Fibroblast of pulmonary artery (primary cell): ENCODE data around the gene FARP2.

Experiments
- DNase-seq: peaks from one replicate; pipeline ENCODE4 v3.0.0-alpha.2; 2010; ENCODE audit warnings: low read depth
- H3K4me3 ChIP-seq: replicated peaks from 2 replicates; pipeline ENCODE4 v1.5.1; 2011; ENCODE audit warnings: low read depth, mild to moderate bottlenecking, control low read depth, low read length, moderate library complexity
- CTCF ChIP-seq: IDR thresholded peaks from 2 replicates; pipeline ENCODE4 v1.5.1; 2011; ENCODE audit warnings: mild to moderate bottlenecking, control low read depth, low read length, inconsistent platforms; ENCODE audit errors: missing control alignments

Gene FARP2

GRCh38 chr2:241496904-241497877 lies 141.1 kb downstream of the FARP2 start:
- no peak overlapping the region for H3K4me3 ChIP-seq
- DNase-seq: no peak
- TF ChIP-seq CTCF: no peak

- no peak for TF ChIP-seq CTCF
Measured at GRCh38 chr2:241498115-241499070, 142.3 kb downstream of the FARP2 start.

GRCh38 chr2:241499146-241499965 lies 143.3 kb downstream of the FARP2 start:
- no peak for TF ChIP-seq CTCF
- DNase-seq: no peak
- no peak overlapping the region for H3K4me3 ChIP-seq

More at GRCh38 chr2:241498115-241499070, 142.3 kb downstream of the FARP2 start:
- no peak overlapping the region for H3K4me3 ChIP-seq
- DNase-seq: no peak

- no peak for TF ChIP-seq CTCF
- H3K4me3 ChIP-seq: no peak overlapping the region
- DNase-seq: no peak
Measured at GRCh38 chr2:241500016-241500415, 143.9 kb downstream of the FARP2 start.

GRCh38 chr2:241500431-241500975 lies 144.4 kb downstream of the FARP2 start:
- TF ChIP-seq CTCF: no peak
- DNase-seq: no peak
- H3K4me3 ChIP-seq: no peak overlapping the region

- no peak for DNase-seq
- no peak overlapping the region for H3K4me3 ChIP-seq
- TF ChIP-seq CTCF: no peak
Measured at GRCh38 chr2:241501099-241501541, 145.0 kb downstream of the FARP2 start.
